WTC11 (cell line): ENCODE results near the gene MSI2.

ENCODE experiments used
- ZNF263 ChIP-seq: sonication (generic); formaldehyde crosslinking; IDR thresholded peaks from 2 replicates; pipeline ENCODE4 v1.8.1; 2022; ENCODE audit warnings: low read depth, mild to moderate bottlenecking, moderate library complexity, missing genetic modification reagents
- TF ChIP-seq, protein P1 (sequence below): fragments of 200-600 bp; IDR thresholded peaks from 2 replicates; pipeline ENCODE4 v1.8.0; 2022; ENCODE audit warnings: antibody characterized with exemption

DNA sequence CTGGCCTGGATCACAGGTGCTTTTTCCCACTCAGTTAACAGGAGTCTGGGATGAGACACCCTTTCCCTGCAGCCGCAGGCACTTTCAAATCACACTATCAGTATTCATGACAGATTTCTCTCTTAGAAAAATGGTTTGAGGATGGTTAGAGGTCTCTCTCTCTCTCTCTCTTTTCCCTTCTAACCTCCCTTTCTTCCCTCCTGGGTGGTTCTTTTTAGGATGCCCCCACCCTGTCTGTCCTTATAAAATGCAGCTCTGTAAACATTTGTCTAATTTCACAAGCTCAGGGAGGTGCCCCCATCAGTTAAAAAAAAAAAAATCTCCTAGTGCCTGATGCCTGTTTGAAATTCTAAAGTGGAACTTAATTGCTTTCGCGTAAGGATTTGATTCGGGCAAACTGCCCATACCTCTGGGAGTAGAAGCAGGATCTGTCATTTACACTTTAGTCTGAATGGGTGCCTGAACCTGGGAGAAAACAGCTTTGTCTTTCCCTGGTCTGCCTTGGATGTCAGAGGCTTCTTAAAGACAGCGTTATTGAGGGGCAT, 329.9 kb downstream of the MSI2 start:
- TF ChIP-seq, protein P1, sequence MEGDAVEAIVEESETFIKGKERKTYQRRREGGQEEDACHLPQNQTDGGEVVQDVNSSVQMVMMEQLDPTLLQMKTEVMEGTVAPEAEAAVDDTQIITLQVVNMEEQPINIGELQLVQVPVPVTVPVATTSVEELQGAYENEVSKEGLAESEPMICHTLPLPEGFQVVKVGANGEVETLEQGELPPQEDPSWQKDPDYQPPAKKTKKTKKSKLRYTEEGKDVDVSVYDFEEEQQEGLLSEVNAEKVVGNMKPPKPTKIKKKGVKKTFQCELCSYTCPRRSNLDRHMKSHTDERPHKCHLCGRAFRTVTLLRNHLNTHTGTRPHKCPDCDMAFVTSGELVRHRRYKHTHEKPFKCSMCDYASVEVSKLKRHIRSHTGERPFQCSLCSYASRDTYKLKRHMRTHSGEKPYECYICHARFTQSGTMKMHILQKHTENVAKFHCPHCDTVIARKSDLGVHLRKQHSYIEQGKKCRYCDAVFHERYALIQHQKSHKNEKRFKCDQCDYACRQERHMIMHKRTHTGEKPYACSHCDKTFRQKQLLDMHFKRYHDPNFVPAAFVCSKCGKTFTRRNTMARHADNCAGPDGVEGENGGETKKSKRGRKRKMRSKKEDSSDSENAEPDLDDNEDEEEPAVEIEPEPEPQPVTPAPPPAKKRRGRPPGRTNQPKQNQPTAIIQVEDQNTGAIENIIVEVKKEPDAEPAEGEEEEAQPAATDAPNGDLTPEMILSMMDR, result no peak
- TF ChIP-seq ZNF263 (CRISPR knock-in tag), result no peak
